Common myeloid progenitor, CD34-positive (primary cell): ENCODE measurements around the gene TBC1D2B.
"Not testable (repeated sequence)": the region's sequence is repeated elsewhere in the genome, so short reads cannot be mapped to it uniquely, and the experiment has no call there.

Source experiments
- CTCF ChIA-PET: fragments of 350-600 bp; sonication (Branson Sonifier 250); formaldehyde crosslinking; loops from one replicate; lab custom pipeline; 2021; ENCODE audit warnings: antibody characterized with exemption; lab: Charles Lee
- POLR2A ChIA-PET: fragments of 350-600 bp; sonication (Branson Sonifier 250); formaldehyde crosslinking; loops from one replicate; lab custom pipeline; 2021; ENCODE audit warnings: antibody characterized with exemption; lab: Charles Lee
- DNase-seq, 3 donors: peaks; one replicate each; pipeline versions ENCODE4 v3.0.0 to v3.0.0-alpha.2; 2013
- H3K27ac ChIP-seq, 2 experiments: 1 replicate in 1 of 2; 2 replicates in 1 of 2; pipeline ENCODE4 v1.7.0; 2013; ENCODE audit warnings: inconsistent platforms in 2 of 2, low read length in 2 of 2, mild to moderate bottlenecking in 2 of 2, low read depth in 1 of 2, moderate library complexity in 1 of 2; ENCODE audit not compliant: severe bottlenecking in 2 of 2, insufficient read depth in 1 of 2, poor library complexity in 1 of 2
- H3K27me3 ChIP-seq, 5 experiments: replicated peaks in 2 of 5; 1 replicate in 3 of 5; 2 replicates in 2 of 5; pipeline versions ENCODE4 v1.6.1 to v1.7.0; 2013; ENCODE audit warnings: low read length in 4 of 5, mild to moderate bottlenecking in 2 of 5, moderate library complexity in 2 of 5, inconsistent platforms in 1 of 5; ENCODE audit not compliant: insufficient read depth in 5 of 5, control insufficient read depth in 4 of 5
- H3K36me3 ChIP-seq, 4 experiments: 1 replicate in 2 of 4; 2 replicates in 2 of 4; pipeline versions ENCODE4 v1.6.1 to v1.7.0; 2013; ENCODE audit warnings: low read length in 3 of 4, control low read depth in 1 of 4, mild to moderate bottlenecking in 1 of 4; ENCODE audit not compliant: control insufficient read depth in 4 of 4, insufficient read depth in 4 of 4
- H3K4me1 ChIP-seq, 4 experiments: 1 replicate in 3 of 4; 2 replicates in 1 of 4; pipeline versions ENCODE4 v1.6.1 to v1.7.1; 2013; ENCODE audit warnings: low read length in 3 of 4, mild to moderate bottlenecking in 3 of 4, control low read depth in 1 of 4, inconsistent platforms in 1 of 4, moderate library complexity in 1 of 4; ENCODE audit not compliant: control insufficient read depth in 4 of 4, insufficient read depth in 4 of 4; ENCODE audit errors: control extremely low read depth in 1 of 4
- H3K4me3 ChIP-seq, 7 experiments: 1 replicate in 4 of 7; 2 replicates in 3 of 7; pipeline versions ENCODE4 v1.5.1 to v1.7.0; 2013; ENCODE audit warnings: mild to moderate bottlenecking in 7 of 7, low read length in 6 of 7, moderate library complexity in 6 of 7, inconsistent platforms in 2 of 7, low read depth in 2 of 7, control low read depth in 1 of 7; ENCODE audit not compliant: insufficient read depth in 4 of 7, control insufficient read depth in 1 of 7; ENCODE audit errors: extremely low read depth in 1 of 7
- H3K9me3 ChIP-seq, 5 experiments: 1 replicate in 4 of 5; 2 replicates in 1 of 5; pipeline versions ENCODE4 v1.6.1 to v1.7.1; 2013; ENCODE audit warnings: low read length in 4 of 5, mild to moderate bottlenecking in 2 of 5, inconsistent platforms in 1 of 5, low read depth in 1 of 5, moderate library complexity in 1 of 5; ENCODE audit not compliant: control insufficient read depth in 4 of 5, insufficient read depth in 2 of 5; ENCODE audit errors: control extremely low read depth in 1 of 5
- WGBS: methylation state at CpG from one replicate; pipeline ENCODE4 v1.1.5; 2013; ENCODE audit not compliant: insufficient coverage; 5-methylcytosine and 5-hydroxymethylcytosine counted together

TBC1D2B gene

DNA sequence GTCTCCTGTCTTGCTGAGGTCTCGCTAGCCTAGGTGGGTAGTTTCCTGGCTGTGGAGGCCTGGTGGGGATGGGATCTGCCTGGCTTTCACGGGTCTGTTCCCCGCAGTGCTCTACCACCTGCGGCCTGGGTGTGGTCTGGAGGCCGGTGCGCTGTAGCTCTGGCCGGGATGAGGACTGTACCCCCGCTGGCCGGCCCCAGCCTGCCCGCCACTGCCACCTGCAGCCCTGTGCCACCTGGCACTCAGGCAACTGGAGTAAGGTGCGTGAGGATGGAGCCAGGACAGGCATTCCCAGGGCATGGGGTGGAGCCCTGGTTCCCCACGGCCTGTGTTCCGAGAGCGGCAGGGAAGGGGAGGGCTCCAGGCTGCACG lies 89.8 kb downstream of the TBC1D2B start:
- DNase-seq, H3K36me3 ChIP-seq, H3K4me3 ChIP-seq, H3K9me3 ChIP-seq, H3K27ac ChIP-seq, POLR2A ChIA-PET, H3K27me3 ChIP-seq: not testable (repeated sequence)
- CTCF ChIA-PET: interaction anchor here (1.0 to 1.6 kb wide), 2 partner anchors 21 to 121 kb away, joined by 3 to 4 read pairs; no protein-coding TSS in a partner anchor
- WGBS: 88% methylated on average over 7 of the region's 15 CpGs
- peaks cover 0 to 25% (median 17%) of the 10 kb centered on the region in 4 experiments for H3K4me1 ChIP-seq

DNA sequence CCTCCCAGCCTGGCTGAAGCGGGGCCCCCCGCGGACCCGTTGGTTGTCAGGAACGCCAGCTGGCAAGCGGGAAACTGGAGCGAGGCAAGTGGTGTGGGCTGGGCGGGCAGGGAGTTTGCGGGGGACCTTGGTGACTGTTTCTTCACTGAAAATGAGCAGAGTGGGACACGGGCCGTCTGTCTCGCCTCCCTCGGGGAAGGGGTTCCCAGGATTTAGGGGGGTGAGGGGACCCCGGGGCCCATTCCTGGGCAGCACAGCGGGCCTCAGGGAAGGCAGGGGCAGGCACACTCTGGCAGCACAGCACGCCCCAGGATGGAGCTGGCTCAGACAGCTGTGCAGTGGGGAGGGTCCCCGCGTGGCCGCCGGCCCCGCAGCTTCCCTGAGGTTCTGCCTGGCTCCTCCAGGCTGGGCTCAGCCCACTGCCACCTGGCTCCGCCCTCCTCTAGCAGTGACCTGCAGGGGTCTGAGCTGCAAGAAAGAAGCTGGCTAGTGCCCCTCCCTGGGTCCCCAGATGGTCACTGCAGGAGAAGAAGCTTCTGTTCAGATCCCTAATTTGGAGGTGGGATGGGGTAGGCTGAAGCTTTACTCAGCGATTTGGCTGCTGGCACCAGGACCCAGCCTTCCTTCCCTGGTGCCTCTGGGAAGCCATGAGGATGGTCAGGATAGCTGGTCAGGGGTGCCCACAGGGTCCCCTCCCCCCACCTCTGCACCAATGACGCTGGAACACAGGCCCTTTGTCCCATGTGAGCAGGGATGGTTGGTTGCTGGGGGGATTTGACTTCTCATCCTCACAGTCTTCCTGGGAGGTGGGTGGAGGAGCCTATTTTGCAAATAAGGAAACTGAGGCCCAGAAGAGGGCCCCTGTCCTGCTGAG lies 90.4 kb downstream of the TBC1D2B start:
- H3K36me3 ChIP-seq: no peaks in the 10 kb centered on the region
- H3K4me3 ChIP-seq: no peak overlapping the region
- H3K27me3 ChIP-seq: no peaks in the 10 kb centered on the region
- CTCF ChIA-PET: interaction anchor here (1.0 to 1.6 kb wide), 2 partner anchors 21 to 122 kb away, joined by 3 to 4 read pairs; no protein-coding TSS in a partner anchor
- no peak for DNase-seq
- POLR2A ChIA-PET: no interaction called here
- H3K4me1 ChIP-seq: peaks cover 0 to 22% (median 17%) of the 10 kb centered on the region in 4 experiments
- 76% methylated on average over 11 of the region's 24 CpGs for WGBS
- no peak overlapping the region for H3K27ac ChIP-seq
- no peaks in the 10 kb centered on the region for H3K9me3 ChIP-seq

DNA sequence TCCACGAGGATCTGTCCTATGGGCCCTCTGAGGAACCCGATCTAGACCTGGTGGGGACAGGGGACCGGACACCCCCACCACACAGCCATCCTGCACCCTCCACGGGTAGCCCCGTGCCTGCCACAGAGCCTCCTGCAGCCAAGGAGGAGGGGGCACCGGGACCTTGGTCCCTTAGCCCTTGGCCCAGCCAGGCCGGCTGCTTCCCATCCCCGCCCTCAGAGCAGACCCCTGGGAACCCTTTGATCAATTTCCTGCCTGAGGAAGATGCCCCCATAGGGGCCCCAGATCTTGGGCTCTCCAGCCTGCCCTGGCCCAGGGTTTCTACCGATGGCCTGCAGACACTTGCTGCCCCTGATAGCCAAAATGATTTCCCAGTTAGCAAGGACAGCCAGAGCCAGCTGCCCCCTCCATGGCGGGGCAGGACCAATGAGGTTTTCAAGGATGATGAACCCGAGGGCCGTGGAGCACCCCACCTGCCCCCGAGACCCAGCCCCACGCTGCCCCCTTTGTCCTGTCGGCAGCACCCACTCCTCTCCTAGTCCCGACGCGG lies 91.5 kb downstream of the TBC1D2B start:
- H3K27me3 ChIP-seq: no peaks in the 10 kb centered on the region
- WGBS: 80% methylated on average over 8 of the region's 18 CpGs
- ChIA-PET POLR2A (no interaction called here), CTCF (no interaction called here)
- no peak for DNase-seq
- H3K4me1 ChIP-seq: peaks cover 0 to 15% (median 11%) of the 10 kb centered on the region in 4 experiments
- no peaks in the 10 kb centered on the region for H3K36me3 ChIP-seq
- no peak overlapping the region for H3K4me3 ChIP-seq
- no peak overlapping the region for H3K27ac ChIP-seq
- H3K9me3 ChIP-seq: no peaks in the 10 kb centered on the region

DNA sequence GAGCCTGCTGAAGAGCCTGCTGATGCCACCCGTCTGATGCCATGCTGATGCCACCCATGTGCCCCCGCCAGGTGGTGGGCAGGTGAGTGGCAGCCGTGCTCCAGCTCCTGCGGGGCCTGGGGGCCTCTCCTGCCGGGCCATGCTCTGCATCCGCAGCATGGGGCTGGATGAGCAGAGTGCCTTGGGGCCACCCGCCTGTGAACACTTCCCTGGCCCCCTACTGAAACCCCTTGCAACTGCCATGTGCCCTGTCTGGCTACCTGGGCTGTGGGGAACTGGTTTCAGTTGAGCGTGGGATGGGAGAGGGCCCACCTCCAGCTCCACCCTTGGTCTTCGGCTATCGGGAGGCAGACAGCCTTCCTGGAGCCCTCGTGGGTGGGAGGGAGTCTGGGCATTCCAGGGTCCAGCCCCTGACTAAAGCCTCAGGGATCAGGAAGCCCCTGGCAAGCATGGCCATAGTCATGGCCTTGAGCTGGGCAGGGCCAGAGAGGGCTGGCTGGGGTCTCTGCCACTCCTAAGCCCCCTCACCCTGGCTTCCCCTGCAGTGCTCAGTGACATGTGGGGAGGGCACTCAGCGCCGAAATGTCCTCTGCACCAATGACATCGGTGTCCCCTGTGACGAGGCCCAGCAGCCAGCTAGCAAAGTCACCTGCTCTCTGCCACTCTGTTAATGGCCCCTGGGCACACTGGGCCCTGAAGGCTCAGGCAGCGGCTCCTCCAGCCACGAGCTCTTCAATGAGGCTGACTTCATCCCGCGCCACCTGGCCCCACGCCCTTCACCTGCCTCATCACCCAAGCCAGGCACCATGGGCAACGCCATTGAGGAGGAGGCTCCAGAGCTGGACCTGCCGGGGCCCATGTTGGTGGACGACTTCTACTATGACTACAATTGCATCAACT lies 92.2 kb downstream of the TBC1D2B start:
- POLR2A ChIA-PET: no interaction called here
- no peak for DNase-seq
- no peaks in the 10 kb centered on the region for H3K27me3 ChIP-seq

DNA sequence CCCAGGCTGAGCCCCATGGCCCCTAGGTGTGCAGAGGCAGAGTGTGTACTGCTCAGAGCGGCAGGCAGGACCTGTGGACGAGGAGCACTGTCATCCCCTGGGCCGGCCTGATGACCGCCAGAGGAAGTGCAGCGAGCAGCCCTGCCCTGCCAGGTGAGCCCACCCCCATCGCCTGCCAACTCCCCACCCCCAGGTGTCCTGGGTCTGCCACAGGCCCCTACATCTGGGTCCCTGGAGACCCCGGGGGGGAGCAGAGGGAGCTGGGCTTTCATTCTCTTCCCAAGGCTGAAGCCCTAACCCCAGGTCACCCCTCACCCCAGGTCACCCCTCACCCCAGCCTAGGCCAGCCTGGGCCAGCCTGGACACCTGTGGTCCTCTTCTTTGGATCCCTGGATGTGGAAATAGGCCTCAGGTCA lies 93.1 kb downstream of the TBC1D2B start:
- Histone ChIP-seq H3K4me3 (no peak overlapping the region), H3K9me3 (no peaks in the 10 kb centered on the region), H3K4me1 (no peaks in the 10 kb centered on the region), H3K27ac (no peak overlapping the region), H3K36me3 (no peaks in the 10 kb centered on the region), H3K27me3 (no peaks in the 10 kb centered on the region)
- ChIA-PET POLR2A (no interaction called here), CTCF (interaction anchor here (0.9 to 1.4 kb wide), 2 partner anchors 25 to 259 kb away, joined by 3 read pairs; no protein-coding TSS in a partner anchor)
- no CpG with 5 or more reads among the region's 7 CpGs for whole genome bisulfite sequencing
- no peak for DNase-seq

More for the DNA sequence above, 92.2 kb downstream of the TBC1D2B start:
- no peak overlapping the region for H3K4me3 ChIP-seq
- peaks cover 0 to 7% (median 4%) of the 10 kb centered on the region in 4 experiments for H3K4me1 ChIP-seq
- CTCF ChIA-PET: interaction anchor here (0.9 to 1.4 kb wide), 2 partner anchors 26 to 259 kb away, joined by 3 read pairs; no protein-coding TSS in a partner anchor
- H3K9me3 ChIP-seq: no peaks in the 10 kb centered on the region
- 97% methylated on average over 16 of the region's 23 CpGs for WGBS
- H3K36me3 ChIP-seq: no peaks in the 10 kb centered on the region
- no peak overlapping the region for H3K27ac ChIP-seq

DNA sequence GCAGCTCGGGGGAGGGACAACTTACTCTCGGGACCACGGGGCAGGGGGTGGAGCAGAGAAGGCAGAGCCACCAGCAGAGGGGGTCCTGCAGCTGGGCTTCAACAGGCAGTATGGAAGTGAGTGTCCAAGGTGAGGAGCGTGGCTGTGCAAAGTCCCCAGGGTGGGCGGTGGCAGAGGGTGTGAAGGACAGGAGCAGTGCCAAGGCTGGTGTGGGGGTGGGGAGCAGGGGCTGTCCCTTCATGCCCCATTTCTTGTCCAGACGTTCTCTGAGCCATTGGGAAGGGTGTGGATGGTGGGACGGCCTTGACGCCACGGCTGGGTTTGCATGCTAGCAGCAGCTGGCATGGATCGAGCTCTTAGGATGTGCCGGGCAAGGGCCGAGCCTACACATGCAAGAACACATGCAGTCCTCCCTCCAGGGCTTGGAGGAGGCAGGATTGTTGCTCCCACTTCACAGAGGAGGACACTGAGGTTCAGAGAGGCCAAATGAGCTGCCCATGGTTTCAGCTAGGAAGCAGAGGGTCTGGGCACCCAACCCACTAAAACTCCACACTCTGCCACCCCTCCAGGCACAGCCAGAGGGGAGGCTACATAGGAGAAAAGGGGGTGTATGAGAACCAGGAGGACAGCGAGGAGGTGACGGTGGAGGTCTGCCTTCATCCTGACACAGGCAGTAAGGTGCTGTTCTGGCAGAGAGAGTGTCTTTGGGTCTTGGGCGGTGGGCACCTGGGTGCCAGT lies 93.6 kb downstream of the TBC1D2B start:
- no peaks in the 10 kb centered on the region for H3K9me3 ChIP-seq
- DNase-seq: no peak
- ChIA-PET POLR2A (no interaction called here), CTCF (interaction anchor here (1.4 kb wide), 1 partner anchor 24 kb away, joined by 3 read pairs; no protein-coding TSS in a partner anchor)
- 68% methylated on average over 14 of the region's 15 CpGs for WGBS
- H3K36me3 ChIP-seq: no peaks in the 10 kb centered on the region
- no peak overlapping the region for H3K27ac ChIP-seq
- H3K4me1 ChIP-seq: no peaks in the 10 kb centered on the region
- H3K27me3 ChIP-seq: no peaks in the 10 kb centered on the region
- no peak overlapping the region for H3K4me3 ChIP-seq
